ENCODE data around the gene XIAP.

- no peak for TF ChIP-seq CTCF (IDR thresholded peaks at IDR 0.05)
- TF ChIP-seq POLR2A (IDR thresholded peaks at IDR 0.05) = peak; percentile 57
- no peak for TF ChIP-seq EP300 (IDR thresholded peaks at IDR 0.05)
Measured at GRCh38 chrX:123961268-123962005, 101.6 kb downstream of the XIAP start, which contains the start of gene STAG2.

Data from ovary (tissue), 3 donors.